Measurements from ENCODE around the gene ETV3L. TPM values are rescaled to one million over a fixed set of nuclear protein-coding genes. Genes with fewer than 3 reads are reported as not detected.
A peak's percentile ranks its signal among the peaks of the same experiment; 100 is the strongest.
"Not testable (repeated sequence)": the region's sequence is repeated elsewhere in the genome, so short reads cannot be mapped to it uniquely, and the experiment has no call there.

The ETV3L gene
- total RNA-seq, 1 experiment from 2014 or later: not detected

DNA sequence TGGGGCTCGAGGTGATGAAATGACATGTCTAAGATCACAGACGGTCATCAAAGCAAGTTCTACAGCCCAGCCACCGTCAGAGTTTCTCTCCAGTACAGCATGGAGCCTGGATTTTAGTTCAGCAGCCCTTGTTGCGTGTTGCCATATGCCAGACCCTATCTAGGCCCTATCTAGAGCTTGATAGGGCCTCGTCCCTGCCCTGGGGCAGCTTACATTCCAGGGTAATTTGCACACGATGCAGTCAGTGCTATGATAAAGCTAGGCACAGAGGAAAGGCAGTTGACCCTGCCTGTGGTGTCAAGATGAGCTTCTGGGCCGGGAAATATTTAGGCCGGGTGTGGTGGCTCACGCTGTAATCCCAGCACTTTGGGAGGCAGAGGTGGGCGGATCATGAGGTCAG, 18.9 kb downstream of the ETV3L start:
- DNase-seq (ENCODE audit: low read depth): no peak

DNA sequence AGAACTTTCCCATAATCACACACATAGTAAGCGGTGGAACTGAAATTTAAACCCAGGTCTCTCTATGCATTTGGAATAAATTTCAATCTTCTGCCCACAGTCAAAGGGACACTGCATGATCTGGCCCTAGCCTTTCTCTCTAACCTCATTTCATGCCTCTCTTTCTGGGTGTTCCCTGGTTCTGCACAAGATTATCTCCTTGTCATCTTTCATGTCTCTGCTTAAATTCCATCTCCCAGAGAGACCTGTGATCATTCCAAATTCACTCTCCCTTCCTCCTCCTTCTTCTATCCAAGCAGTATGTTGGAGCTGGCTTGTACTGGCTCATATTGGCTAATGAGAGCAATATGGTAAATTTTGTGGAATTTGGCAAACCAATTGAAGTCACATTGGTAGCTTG, 22.2 kb downstream of the ETV3L start:
- no peak for DNase-seq (ENCODE audit: low read depth)

DNA sequence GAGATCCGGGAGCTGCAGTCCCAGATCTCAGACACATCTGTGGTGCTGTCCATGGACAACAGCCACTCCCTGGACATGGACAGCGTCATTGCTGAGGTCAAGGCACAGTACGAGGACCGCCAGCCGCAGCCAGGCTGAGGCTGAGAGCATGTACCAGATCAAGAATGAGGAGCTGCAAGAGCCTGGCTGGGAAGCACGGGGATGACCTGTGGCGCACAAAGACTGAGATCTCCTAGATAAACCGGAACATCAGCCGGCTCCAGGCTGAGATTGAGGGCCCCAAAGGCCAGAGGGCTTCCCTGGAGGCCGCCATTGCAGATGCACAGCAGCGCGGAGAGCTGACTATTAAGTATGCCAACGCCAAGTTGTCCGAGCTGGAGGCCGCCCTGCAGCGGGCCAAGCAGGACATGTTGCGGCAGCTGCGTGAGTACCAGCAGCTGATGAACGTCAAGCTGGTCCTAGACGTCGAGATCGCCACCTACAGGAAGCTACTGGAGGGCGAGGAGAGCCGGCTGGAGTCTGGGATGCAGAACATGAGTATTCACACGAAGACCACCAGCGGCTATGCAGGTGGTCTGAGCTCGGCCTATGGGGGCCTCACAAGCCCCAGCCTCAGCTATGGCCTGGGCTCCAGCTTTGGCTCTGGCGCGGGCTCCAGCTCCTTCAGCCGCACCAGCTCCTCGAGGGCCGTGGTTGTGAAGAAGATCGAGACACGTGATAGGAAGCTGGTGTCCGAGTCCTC, 25.5 kb downstream of the ETV3L start:
- DNase-seq (ENCODE audit: low read depth): peak; percentile 51

DNA sequence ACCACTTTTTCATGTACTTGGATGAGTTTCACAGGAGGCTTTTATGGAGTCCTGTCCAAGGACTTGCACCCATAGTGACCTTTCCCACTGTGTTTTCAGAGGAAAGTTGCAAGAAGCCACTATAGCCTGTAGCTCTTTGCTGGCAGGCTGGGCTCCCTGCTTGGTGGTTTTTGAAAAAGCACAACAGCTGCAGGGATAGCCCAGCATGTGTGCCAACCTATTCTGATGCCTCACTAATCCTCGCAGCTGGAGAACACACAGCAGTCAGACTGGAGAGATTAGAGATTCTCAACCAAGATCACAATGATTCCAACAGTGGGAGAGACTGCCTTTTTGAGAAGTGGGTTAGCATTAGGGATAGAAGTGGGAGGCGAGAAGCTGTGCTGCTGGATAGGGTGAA, 30.0 kb downstream of the ETV3L start:
- DNase-seq (ENCODE audit: low read depth): no peak

DNA sequence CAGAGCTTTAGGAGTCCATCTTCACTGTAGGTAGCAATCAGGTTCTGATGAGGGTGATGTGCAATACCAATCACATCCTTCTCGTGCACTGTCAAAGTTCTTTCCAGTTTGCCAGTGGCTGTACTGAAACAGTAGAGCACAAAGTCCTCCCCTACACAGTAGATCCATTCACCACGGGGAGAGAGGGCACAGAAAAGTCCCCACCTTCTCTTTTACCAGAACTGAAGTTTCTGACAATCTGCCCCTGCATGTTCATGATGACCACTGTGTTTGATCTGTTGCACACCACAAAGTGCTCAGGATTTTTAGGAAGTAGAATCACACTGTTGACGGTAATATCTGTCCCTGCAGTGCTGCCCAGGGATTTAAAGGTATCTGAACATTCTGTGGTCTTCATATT, 40.4 kb downstream of the ETV3L start:
- DNase-seq (ENCODE audit: low read depth): not testable (repeated sequence)

DNA sequence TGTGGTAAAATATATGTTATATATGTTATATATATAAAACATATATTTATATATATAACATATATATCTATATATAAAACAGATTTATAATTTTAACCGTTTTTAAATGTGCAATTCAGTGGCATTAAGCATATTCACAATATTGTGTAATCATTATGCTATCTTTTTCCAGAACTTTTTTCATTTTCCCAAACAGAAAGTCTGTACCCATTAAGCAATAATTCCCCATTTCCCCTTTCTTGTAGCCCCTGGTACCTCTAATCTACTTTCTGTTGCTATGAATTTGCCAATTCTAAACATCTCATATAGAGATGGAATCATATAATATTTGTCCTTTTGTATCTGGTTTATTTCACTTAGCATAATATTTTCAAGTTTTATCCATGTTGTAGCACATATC, 43.3 kb downstream of the ETV3L start:
- DNase-seq (ENCODE audit: low read depth): no peak

DNA sequence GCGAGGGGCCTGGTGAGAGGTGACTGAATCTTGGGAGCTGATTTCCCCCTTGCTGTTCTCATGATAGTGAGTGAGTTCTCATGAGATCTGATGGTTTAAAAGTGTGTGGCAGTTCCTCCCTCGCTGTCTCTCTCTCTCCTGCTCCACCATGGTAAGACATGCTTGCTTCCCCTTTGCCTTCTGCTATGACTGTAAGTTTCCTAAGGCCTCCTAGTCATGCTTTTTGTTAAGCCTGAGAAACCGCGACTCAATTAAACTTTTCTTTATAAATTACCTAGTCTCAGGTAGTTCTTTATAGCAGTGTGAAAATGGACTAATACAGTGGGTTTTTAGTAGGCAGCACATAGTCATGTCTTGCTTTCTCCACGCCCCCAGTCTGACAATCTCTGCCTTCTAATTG, 43.9 kb downstream of the ETV3L start:
- not testable (repeated sequence) for DNase-seq (ENCODE audit: low read depth)

DNA sequence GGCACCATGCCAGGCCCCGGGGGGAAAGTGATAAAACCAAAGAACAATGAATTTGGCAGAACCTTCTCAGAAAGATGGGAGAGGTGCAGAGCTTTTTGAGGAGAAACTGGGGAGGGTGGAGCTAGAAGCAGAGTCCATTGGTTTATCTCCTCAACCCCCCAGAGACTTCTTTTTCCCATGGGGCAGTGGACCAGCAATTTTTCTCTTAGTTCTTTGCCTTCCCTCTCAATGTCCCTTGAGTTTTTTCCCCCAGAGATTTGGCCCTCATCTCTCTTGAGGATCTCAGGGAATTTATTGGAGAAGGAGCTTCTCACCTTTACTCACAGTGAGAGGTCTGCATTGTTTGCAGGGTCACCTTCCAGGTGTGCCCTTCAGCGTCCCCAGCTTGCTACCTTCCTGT, 48.8 kb downstream of the ETV3L start:
- no peak for DNase-seq (ENCODE audit: low read depth)

DNA sequence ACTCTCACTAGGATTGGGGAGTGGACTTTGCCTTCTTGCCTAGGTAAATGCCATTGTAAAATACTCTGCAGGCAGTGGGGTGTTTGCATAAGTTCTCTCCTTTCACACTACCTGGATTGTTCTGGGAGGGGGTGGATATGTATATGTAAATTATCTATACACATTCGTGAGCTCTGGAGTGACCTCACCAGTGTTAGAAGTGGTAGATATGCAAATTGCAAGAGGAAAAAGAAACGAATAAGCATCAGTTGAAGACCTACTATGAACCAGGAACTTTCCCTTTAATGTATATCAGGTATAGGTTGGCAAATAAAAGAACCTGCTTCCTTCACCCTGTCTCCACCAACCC, 52.6 kb downstream of the ETV3L start:
- DNase-seq (ENCODE audit: low read depth): no peak

DNA sequence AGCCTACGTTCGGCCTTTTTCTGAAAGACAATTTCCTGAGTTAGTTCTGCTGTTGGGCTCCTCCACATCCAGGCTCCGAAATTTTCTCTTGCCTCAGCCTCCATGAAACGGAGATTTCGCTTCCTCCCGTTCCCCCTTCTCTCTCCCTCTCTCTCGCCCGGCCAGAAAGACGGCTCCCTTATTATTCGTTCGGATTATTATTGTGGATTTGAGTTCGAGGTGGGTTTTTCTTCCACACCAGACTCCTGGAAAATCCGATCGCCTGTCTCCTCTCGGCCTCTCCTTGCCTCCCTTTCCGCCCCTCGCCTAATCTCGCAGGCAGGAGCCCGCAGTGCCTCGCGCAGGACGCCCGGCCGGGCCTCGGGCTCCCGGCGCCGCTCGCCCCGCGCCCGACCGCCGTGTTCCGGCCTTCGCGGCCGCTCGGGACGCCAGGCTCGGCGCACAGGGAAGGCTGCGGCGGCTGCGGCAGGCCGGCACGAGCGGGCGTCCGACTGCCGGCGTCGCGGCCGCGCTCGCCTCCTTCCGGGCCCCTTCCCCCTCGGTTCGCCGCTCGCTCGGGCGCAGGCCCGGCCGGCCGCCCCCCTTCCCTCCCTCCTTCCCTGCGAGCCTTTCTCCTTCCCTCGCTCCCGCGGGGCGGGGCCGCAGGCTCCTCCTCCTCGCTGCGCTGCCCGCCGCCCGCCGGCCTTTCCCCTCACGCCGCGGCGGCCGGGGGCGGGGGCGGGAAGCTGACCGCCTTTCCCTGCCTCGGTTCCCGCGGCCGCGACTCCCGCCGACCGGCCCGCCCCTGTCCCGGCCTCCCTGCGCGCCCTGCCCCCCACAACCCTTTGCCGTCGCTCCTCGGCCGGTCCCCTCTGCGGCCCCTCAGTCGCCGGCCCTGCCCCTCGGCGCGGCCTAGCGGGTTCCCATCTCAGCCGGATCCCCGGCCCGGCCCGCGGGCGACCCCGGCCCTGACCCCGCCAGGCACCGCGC, 54.1 kb downstream of the ETV3L start, which contains the start of gene ARHGEF11:
Gene ARHGEF11, minus strand, starts transcription at position 493 of the 969 bp plus-strand sequence. CDS start 1,412 bp downstream, outside the sequence.
- DNase-seq (ENCODE audit: low read depth): peak; percentile 88

DNA sequence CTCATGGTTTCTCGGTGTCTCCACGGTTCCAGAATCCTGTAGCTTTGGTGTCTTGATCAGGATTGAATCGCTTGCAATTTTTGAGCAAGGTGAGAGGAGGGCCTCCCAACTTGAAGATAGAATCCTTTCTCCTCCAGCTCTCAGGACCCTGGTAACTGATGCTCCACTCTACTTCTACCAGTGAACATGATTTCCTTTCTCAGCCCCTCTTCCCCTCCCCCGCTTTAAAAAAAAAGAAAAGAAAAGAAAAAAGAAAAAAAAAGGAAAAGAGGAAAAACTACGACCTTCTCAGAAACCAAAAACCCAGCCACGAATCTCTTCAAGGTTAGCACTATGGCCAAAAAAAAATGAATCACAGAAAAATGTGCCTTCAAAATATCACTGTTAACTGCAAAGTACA, 55.3 kb downstream of the ETV3L start:
- no peak for DNase-seq (ENCODE audit: low read depth)

DNA sequence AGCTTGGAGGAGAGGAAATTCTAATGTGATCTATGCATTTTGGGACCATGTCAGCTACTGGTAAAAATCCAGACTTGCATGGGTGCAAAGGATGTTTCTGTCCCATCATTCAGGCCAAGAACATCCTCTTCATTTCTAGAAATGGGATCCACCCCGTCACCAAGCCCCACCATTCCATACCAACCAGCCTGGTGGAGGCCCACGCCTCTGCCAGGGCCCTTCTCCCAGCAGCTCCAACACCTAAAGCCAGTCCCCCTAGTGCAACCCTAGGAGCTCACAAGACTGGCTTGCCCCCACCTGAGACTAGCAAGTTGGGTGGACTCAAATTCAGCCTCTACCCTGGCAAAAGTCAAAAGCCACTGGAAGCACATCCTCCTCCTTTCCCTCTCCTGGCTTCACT, 55.9 kb downstream of the ETV3L start:
- no peak for DNase-seq (ENCODE audit: low read depth)

DNA sequence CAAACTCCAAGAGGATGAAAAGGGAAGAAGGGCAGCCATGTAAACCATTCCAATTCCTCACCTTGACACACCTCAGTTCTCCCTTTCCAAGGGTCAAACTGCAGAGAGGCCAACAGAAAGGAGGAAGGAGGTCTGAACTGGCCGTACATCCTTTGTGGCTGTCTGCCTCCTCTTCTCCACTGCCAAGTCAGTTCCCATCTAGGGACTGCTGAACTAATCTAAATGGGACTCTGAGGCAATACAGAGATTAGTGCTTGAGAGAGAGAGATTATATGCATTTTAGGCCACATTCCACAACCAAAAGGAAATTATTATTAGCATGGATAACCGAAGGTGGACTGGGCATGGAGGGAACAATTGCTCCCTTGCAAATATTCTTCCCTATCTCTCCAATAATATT, 56.8 kb downstream of the ETV3L start:
- DNase-seq (ENCODE audit: low read depth): no peak

Other genes starting within 250 kb of the ETV3L start
- not detected in 2 replicates for gene INSRR, start 240.7 kb downstream of the ETV3L start, total RNA-seq (2014; rRNA removed; shearing (Covaris generic))
- gene NTRK1, start 238.9 kb downstream of the ETV3L start, total RNA-seq (2014; rRNA removed; shearing (Covaris generic)): not detected in 2 replicates
- 0.32 and 0.34 TPM in 2 replicates for gene PEAR1, start 206.1 kb downstream of the ETV3L start, total RNA-seq (2014; rRNA removed; shearing (Covaris generic))
- not detected in 2 replicates for gene LRRC71, start 179.2 kb downstream of the ETV3L start, total RNA-seq (2014; rRNA removed; shearing (Covaris generic))
- 17.1 and 19.2 TPM in 2 replicates for gene ARHGEF11, start 54.1 kb downstream of the ETV3L start, total RNA-seq (2014; rRNA removed; shearing (Covaris generic))
- 8.2 and 8.8 TPM in 2 replicates for gene ETV3, start 38.6 kb upstream of the ETV3L start, total RNA-seq (2014; rRNA removed; shearing (Covaris generic))

All from M059J (cell line).